H1 (cell line): ENCODE results near the gene LRRC37A.
"Not testable (repeated sequence)": the region's sequence is repeated elsewhere in the genome, so short reads cannot be mapped to it uniquely, and the experiment has no call there.

ENCODE experiments used
- BRCA1 ChIP-seq: IDR thresholded peaks from 2 replicates; pipeline ENCODE4 v1.6.1; 2012; ENCODE audit warnings: low read depth, low read length, improper control_type of control experiment
- CBX5 ChIP-seq: fragments of 300-800, 300-1000 bp; sonication (generic); IDR thresholded peaks from 2 replicates; pipeline ENCODE4 v1.7.1; 2016; ENCODE audit warnings: antibody characterized with exemption, low read length, low read depth
- CTCF ChIP-seq, 3 experiments: IDR thresholded peaks; 1 replicate in 2 of 3; 2 replicates in 1 of 3; pipeline versions ENCODE4 v1.5.1 to v1.6.1; 2011; ENCODE audit warnings: low read length in 3 of 3, mild to moderate bottlenecking in 3 of 3, inconsistent platforms in 2 of 3, low read depth in 1 of 3, moderate library complexity in 1 of 3; ENCODE audit not compliant: insufficient read depth in 1 of 3; ENCODE audit errors: control extremely low read depth in 1 of 3
- EP300 ChIP-seq, 2 experiments: IDR thresholded peaks; 1 replicate in 1 of 2; 2 replicates in 1 of 2; pipeline ENCODE4 v1.6.1; 2011 to 2012; ENCODE audit warnings: low read depth in 2 of 2, low read length in 2 of 2, mild to moderate bottlenecking in 2 of 2, borderline replicate concordance in 1 of 2, inconsistent platforms in 1 of 2, moderate library complexity in 1 of 2
- GABPA ChIP-seq: IDR thresholded peaks from 2 replicates; pipeline ENCODE4 v1.6.1; 2011; ENCODE audit warnings: mild to moderate bottlenecking, low read length, moderate library complexity, borderline replicate concordance; ENCODE audit not compliant: insufficient read depth
- JUN ChIP-seq: IDR thresholded peaks from 2 replicates; pipeline ENCODE4 v1.6.1; 2011; ENCODE audit warnings: low read depth, mild to moderate bottlenecking, improper control_type of control experiment, low read length
- POLR2A ChIP-seq, 2 experiments: IDR thresholded peaks; 1 replicate in 1 of 2; 2 replicates in 1 of 2; pipeline ENCODE4 v1.6.1; 2011; ENCODE audit warnings: low read depth in 2 of 2, low read length in 2 of 2, mild to moderate bottlenecking in 2 of 2; ENCODE audit errors: control extremely low read depth in 1 of 2
- POLR2AphosphoS5 ChIP-seq: IDR thresholded peaks from 2 replicates; pipeline ENCODE4 v1.6.1; 2011; ENCODE audit warnings: low read depth, low read length

GRCh38 chr17:46249153-46249552 lies 45.8 kb upstream of the LRRC37A start:
- not testable (repeated sequence) for TF ChIP-seq POLR2A (IDR thresholded peaks at IDR 0.05; ENCODE audit: control extremely low read depth in 1 of 2, low read depth in 2 of 2, low read length in 2 of 2); BRCA1; CTCF (IDR thresholded peaks at IDR 0.05; ENCODE audit: control extremely low read depth in 1 of 3, insufficient read depth in 1 of 3, low read depth in 1 of 3, low read length in 3 of 3); GABPA; EP300 (IDR thresholded peaks at IDR 0.05; ENCODE audit: borderline replicate concordance in 1 of 2, low read depth in 2 of 2, low read length in 2 of 2); JUN; POLR2AphosphoS5; CBX5
